PC-3 (cell line): Measurements from ENCODE around the gene ENTPD1.

Experiments used
- CTCF ChIP-seq: fragments of 300-600 bp; sonication (generic); conservative IDR thresholded peaks from 2 replicates; pipeline ENCODE4 v1.5.1; 2017; ENCODE audit warnings: antibody characterized with exemption, low read depth, mild to moderate bottlenecking, low read length
- EZH2 ChIP-seq: fragments of 300-600 bp; sonication (generic); IDR thresholded peaks from one replicate; pipeline ENCODE4 v1.6.1; 2017; ENCODE audit warnings: antibody characterized with exemption, mild to moderate bottlenecking, low read length; ENCODE audit not compliant: unreplicated experiment

- TF ChIP-seq EZH2 (no peak), CTCF (no peak)
These were observed 105.4 kb downstream of the ENTPD1 start for GRCh38 chr10:95861386-95861785.
